Astrocyte of the cerebellum (primary cell): ENCODE results near the gene DOCK2.

Experiments used
- DNase-seq: peaks from one replicate; pipeline ENCODE4 v3.0.0-alpha.2; 2011; ENCODE audit warnings: low read depth
- H3K4me3 ChIP-seq: 2 replicates; pipeline ENCODE4 v1.5.1; 2011; ENCODE audit warnings: mild to moderate bottlenecking, low read depth, low read length, moderate library complexity
- in situ Hi-C: cut with HindIII; loops from 2 replicates; pipeline ENCODE4 v1.10.0; 2017; ENCODE audit warnings: low sequenced_read_pairs
- TF ChIP-seq, protein P1 (sequence below): IDR thresholded peaks from 2 replicates; pipeline ENCODE4 v1.5.1; 2012; ENCODE audit warnings: low read length, low read depth, moderate library complexity, mild to moderate bottlenecking; ENCODE audit errors: missing control alignments

Gene DOCK2

DNA sequence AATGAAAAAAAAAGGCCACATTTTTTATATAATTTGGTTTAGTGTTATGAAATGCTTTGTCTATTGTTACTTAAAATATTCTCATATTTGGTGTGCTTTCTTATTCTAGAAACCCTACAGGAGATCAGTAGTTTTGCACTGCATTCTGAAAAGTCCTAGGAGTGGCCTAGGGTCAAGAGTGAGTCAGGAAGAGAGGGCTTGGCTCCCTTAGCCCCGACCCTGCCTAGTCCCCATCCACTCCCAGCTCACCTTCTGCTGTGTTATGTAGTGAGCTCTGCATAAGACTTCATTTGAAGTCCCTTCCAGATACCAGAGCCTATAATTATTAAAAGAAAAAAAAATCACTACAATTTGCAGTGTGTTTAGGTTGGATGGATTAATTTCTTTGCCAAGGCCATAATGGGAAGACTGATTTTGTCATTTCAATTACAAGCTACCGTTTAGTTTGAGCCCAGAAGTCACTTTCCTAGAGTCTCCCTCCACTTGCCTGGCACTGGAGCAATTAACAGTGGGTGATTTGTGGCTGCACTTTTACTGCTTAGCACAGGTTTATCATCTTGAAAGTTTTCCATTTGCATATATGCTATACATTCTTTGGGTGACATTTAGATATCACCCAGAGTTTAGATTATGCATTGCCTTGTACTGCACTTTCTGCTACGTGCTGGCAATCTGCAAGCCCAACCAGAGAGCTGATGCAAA is 199.9 kb downstream of the DOCK2 start:
- DNase-seq = no peak
- in situ Hi-C loops = no loop called here
- no peak overlapping the region for H3K4me3 ChIP-seq
- TF ChIP-seq, protein P1, sequence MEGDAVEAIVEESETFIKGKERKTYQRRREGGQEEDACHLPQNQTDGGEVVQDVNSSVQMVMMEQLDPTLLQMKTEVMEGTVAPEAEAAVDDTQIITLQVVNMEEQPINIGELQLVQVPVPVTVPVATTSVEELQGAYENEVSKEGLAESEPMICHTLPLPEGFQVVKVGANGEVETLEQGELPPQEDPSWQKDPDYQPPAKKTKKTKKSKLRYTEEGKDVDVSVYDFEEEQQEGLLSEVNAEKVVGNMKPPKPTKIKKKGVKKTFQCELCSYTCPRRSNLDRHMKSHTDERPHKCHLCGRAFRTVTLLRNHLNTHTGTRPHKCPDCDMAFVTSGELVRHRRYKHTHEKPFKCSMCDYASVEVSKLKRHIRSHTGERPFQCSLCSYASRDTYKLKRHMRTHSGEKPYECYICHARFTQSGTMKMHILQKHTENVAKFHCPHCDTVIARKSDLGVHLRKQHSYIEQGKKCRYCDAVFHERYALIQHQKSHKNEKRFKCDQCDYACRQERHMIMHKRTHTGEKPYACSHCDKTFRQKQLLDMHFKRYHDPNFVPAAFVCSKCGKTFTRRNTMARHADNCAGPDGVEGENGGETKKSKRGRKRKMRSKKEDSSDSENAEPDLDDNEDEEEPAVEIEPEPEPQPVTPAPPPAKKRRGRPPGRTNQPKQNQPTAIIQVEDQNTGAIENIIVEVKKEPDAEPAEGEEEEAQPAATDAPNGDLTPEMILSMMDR = no peak

DNA sequence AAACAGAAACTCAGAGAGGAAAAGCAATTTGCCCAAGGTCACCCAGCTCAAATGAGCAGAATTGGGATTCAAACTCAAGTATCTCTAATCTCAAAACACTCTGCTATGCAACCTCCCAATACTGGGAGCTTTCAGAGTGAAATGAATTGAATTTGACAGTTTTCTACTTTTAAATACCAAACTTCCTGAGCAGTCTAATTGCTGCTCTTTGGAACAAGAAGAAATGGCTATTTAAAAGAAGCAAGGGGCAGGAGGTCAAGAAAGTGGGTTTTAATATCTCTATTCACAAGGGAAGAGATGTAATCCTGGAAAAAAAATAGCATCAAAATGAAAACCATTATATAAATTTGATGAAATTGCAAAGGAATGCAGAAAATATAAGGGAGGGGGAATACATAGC is 200.6 kb downstream of the DOCK2 start:
- TF ChIP-seq, protein P1 = no peak
- no peak for DNase-seq
- no peak overlapping the region for H3K4me3 ChIP-seq
- in situ Hi-C loops = no loop called here

DNA sequence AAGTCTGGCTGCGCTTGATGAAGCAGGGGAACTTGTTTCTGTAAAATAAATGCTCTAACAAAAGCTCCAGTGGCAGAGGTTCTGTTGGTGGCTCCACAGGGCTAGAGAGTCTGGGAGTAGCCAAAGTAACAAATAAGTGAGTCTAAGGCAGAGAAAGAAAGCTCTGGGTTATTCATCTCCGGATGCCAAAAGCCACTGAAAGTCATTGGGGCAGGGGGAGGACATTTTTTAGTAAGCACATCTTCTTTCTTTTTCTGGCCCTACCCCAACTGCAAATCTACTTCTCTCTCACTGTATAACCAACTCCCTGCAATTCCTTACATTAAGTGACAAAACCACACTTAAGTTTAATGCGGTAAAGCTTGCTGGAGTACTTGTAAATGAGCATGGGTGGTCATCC is 201.6 kb downstream of the DOCK2 start:
- TF ChIP-seq, protein P1 = no peak
- H3K4me3 ChIP-seq = no peak overlapping the region
- in situ Hi-C loops = no loop called here
- no peak for DNase-seq

DNA sequence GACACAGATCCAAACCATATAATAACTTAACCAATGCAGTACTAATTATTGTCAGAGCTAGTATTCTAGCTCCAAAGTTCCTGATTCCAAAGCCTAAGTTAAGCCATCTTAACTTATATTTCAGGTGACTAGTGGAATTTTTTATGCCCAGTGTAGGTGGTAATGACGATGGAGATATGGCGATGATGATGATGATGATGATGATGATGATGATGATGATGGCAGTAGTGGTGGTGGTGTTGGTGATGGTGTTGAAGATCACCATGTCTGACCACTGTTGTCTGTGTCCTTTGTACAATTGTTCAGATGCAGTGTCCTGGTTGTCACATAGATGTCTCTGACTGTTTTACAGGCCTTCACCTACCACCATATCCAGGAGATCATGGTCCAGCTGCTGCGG is 203.3 kb downstream of the DOCK2 start:
- TF ChIP-seq, protein P1 = no peak
- no peak overlapping the region for H3K4me3 ChIP-seq
- in situ Hi-C loops = no loop called here
- no peak for DNase-seq

DNA sequence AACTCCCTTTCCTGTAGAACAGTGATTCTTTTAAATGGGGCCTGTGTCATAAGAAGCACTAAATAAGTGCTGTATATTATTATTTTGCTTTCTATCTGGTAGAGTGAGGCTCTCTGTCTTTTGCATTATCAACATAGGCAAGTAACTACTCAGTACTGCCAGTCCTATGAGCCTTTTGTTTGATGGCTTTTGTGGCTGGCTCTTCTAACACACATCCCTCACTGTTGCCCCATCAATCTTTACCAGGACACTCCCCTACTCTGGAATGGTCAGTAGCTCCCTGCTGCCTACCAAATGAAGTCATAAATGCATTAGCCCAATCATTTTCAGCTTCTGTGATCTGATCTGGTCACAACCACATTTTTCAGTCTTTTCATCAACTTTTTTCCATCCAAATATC is 205.6 kb downstream of the DOCK2 start:
- no peak overlapping the region for H3K4me3 ChIP-seq
- no peak for DNase-seq
- in situ Hi-C loops = no loop called here

DNA sequence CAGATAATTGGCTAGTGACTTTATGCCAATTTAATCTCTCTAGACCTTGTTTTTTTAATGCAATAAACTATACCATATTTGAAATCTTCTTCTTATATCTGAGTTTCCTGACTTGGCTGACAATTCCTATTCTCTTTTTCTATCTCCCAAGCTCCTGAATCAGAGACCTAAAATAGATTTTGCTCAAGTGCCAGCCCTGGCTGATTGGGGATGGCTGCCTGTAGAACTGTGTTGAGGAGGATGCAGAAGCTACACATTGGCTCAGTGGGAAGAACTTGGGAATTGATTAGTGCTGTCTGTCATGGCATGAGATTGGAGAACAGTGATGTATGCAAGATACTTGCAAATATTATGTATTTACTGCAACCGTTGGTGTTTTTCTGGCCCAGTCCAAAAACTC is 210.4 kb downstream of the DOCK2 start:
- H3K4me3 ChIP-seq = no peak overlapping the region
- DNase-seq = no peak
- in situ Hi-C loops = no loop called here
- TF ChIP-seq, protein P1 = no peak

More for the DNA sequence above, 205.6 kb downstream of the DOCK2 start:
- TF ChIP-seq, protein P1 = no peak
